GM23248 (cell line): ENCODE measurements around the gene EBI3.

Source experiments
- EZH2 ChIP-seq: fragments of 200-600 bp; sonication (generic); IDR thresholded peaks from 2 replicates; pipeline ENCODE4 v1.6.1; 2018; ENCODE audit warnings: antibody characterized with exemption, mild to moderate bottlenecking; ENCODE audit not compliant: insufficient read depth, poor library complexity, severe bottlenecking
- EZH2phosphoT487 ChIP-seq: fragments of 200-600 bp; sonication (generic); IDR thresholded peaks from 2 replicates; pipeline ENCODE4 v1.6.1; 2018; ENCODE audit warnings: antibody characterized with exemption, moderate library complexity, mild to moderate bottlenecking, low read depth; ENCODE audit not compliant: insufficient read depth

DNA sequence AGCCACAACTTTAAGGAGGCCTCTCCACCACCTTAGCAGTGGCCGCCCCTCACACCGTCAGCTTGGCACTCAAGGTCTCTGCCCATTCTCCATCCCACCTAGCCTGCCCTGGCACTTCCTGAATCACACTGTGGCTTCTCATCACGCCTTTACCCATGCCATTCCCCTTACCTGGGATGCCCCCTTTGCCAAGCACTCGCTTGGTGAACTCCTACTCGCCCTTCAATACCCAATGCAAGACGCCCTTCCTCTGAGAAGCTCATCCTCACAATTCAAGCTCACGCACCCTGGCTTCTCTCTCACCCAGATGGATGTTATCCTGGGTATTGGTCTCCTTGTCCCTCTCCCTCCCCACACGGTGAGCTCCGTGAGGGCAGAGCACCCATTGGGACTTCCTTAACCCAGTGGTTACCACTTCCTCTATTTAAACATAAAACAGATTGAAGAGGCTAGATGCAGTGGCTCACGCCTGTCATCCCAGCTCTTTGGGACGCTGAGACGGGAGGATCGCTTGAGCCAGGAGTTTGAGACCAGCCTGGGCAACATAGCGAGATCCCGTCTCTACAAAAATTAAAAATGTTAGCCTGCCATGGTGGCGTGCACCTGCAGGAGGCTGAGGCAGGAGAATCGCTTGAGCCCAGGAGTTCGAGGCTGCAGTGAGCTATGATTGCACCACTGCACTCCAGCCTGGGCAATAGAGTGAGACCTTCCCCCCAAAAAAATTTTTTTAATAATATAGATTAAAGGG is 37.1 kb downstream of the EBI3 start:
- TF ChIP-seq EZH2 (no peak), EZH2phosphoT487 (no peak)
